Effector CD8-positive, alpha-beta T cell (primary cell): Measurements from ENCODE around the gene CHRNB4.
"Not testable (repeated sequence)": the region's sequence is repeated elsewhere in the genome, so short reads cannot be mapped to it uniquely, and the experiment has no call there.

Experiments
- DNase-seq: peaks from one replicate; lab custom pipeline; 2025; lab: John Stamatoyannopoulos, UW
- total RNA-seq, 4 experiments: gene quantifications; one replicate each; lab custom pipeline; 2026; lab: John Stamatoyannopoulos, UW

Gene CHRNB4, protein sequence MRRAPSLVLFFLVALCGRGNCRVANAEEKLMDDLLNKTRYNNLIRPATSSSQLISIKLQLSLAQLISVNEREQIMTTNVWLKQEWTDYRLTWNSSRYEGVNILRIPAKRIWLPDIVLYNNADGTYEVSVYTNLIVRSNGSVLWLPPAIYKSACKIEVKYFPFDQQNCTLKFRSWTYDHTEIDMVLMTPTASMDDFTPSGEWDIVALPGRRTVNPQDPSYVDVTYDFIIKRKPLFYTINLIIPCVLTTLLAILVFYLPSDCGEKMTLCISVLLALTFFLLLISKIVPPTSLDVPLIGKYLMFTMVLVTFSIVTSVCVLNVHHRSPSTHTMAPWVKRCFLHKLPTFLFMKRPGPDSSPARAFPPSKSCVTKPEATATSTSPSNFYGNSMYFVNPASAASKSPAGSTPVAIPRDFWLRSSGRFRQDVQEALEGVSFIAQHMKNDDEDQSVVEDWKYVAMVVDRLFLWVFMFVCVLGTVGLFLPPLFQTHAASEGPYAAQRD
- 0 to 0.19 (median 0) reads per million in 4 experiments for total RNA-seq

DNA sequence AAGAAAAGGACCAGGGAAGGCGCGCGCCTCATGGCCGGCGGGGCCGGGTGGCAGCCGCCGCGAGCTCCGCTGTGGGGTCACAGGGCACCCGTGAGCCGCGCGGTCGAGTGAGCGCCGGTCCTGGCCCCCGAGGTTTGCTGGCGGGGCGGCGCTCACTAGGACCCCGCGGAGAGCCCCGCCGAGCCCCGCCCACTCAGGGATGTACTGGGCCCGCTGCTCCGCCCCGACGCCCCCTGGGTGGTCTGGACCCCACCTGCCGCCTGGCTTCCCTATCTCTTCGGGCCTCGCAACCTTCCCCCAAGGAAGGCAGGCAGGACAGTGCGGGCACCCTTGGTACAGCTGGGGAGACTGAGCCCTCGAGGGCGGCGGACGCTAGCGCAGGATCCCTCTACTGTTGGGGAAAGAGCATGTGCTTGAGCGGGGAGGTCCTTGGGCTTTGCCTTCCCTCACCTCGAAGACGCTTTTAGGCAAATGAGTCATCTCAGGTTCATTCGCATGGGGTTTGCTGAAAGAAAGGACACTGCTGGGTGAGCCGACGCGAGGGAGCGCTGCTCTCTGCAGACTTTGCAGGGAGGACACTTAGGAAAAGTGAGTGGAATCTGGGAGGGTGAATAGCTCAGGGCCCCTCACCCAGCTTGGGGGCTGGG, at the start of gene CHRNB4:
Gene CHRNB4 (minus strand): TSS at position 109 of the 647 bp plus-strand sequence. CDS start 77 bp downstream, at position 32.
- no peak for DNase-seq

DNA sequence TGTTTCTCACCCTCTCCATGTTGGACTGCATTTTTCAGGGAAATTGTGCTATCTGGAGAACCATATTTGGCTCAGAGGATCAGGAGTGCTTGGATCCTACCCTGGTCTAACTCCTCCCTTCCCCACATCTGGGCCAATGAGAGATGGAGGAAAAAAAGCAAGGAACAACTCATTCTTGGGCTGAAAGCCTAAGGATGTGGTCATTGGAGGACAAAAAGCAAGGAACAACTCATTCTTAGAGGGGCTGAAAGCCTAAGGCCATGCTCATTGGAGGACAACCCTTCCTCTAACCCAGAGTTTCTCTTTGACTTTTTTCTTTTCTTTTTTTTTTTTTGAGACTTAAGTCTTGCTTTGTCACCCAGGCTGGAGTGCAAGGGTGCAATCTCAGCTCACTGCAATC, 48.6 kb upstream of the CHRNB4 start:
- DNase-seq: no peak

DNA sequence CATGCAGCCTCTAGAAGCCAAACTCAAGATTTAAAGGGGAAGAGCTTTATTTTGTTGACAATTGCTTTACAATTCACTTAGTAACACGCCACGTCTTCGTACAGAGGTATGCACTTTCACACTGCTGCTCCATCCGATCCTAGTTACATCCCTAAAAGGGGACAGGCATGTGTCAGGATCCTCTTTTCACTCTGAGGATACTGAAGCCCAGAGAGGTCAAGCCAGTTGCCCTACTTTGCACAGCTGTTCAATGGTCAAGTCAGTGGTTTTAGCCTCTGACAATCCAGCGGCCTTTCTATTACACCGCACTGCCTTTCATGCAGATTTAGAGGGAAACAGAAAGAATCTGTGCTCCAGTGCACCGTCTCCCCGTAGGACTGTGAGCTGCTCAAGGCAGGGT, 44.9 kb upstream of the CHRNB4 start:
- DNase-seq: no peak

DNA sequence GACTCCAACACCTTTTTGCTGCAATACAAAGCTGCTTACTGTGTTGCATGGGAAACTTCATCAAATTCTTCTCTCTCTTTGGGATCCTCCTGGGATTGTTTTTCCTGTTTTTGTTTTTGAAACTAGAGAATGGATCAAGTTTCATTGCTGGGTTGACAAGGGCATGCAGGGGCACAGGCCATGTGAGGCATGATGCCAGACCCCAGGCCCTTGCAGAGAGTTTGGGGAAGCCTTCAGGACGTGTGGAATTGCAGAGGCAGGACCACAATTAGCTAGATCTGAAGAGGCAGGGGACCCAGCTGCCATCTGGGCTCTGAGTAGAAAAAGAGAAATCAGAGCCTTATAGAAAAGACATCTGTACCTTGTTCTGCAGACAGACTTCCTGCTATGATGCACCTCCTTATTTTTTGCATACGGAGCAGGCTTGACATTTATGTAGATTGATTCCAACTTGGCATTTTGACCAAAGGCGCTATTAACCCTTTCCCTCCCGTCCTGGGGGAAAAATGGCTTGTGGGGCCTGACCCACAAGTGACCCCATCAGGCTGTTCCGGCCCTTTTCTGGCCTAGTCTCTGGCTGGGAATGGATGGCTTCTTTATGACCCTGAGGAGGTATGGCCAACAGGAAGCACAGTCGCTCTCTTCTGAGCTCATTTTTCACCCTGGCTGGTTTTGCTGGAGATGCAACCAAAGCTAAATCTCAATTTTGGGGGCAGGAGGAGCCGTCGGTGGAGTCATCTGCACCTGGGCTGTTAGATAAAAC, 44.3 kb upstream of the CHRNB4 start:
- no peak for DNase-seq

DNA sequence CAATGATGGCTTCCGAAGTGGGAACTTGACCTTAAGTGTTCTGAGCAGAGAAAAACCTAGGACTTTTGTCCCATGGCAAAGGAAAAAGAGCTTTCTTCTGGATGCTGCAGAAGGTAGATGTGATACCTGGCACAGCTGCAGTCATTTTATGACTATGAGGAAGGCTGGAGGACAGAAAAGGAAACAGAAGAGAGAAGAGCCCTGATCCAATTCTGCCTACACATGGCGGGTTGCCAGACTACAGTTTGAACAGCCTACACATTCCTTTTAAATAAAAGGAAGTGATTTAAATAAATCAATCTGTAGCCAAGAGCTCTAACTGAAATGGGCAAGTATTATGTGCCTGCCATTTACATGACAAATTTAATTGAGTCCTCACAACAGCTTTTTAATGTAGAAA, 43.6 kb upstream of the CHRNB4 start:
- no peak for DNase-seq

DNA sequence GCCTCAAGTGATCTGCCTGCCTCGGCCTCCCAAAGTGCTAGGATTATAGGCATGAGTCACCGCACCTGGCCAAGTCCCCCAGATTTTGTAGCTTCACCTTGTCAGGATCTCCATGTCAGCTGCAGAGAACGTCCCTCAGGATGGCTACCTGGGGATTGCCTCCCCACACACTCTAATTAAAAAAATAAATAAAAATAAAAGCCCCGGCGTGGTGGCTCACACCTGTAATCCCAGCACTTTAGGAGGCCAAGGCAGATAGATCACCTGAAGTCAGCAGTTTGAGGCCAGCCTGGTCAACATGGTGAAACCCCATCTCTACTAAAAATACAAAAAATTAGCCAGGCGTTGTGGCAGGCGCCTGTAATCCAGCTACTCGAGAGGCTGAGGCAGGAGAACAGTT, 42.6 kb upstream of the CHRNB4 start:
- not testable (repeated sequence) for DNase-seq

DNA sequence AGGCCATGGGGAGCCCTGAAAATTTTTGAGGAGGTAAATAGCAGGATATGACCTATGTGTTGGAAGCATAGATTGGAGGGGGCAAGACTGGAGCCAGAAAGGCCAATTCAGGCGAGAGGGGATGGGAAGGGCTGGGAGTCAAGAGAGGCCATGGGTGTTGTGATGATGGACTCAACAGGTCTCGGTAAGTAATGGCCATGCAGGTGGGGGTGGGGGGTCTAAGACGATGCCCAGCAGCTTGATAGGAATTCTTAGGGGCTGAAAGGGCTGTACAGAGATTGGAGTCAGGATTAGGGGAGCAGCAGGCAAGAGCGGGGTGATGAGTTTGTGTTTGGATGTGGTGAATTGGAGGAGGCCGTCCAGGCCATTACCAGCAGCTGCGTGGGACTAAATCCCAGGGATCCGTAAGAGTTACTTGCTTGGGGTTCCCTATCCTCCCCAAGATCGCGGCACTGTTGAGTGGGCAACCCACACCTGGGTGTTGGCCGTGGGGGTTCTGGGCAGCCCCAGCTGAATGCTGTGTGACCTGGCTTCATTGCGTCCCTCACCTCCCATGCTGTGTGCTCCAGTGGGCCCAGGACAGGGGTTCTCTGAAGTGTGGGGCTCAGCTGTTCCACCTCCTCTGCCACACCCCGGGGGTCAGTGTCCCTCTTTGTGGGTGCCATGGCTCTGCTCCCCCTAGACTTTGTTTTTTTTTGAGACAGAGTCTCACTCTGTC, 41.8 kb upstream of the CHRNB4 start:
- no peak for DNase-seq

DNA sequence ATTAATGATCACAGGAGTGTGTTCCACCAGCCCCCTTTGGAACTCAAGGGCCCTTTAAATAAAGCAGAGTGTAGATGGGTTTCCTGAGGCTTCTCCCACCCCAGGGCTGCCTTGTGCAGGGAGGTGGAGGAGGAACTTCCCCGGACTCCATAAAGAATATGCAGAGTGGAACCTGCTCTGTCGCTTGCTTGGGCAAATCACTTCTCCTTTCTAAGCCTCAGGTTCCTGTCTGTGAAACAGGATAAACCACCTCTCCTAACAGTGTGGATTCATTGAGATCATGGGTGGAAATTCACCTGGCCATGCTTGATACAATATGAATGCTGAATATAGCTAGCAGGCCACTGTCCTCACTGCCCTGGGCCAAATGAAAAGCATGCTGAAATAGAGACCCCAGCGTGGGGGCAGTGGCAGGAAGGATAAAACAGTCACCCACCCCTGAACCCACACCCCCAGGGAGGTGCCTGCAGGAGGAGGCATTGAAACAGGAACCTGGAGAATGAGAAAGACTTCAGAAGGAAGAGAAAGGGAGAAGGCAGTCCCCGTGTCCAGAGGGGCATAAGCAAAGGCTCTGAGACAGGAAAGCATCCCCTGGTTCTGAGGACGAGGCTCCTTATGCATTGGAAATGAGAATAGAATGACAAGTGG, 41.1 kb upstream of the CHRNB4 start:
- DNase-seq: no peak

DNA sequence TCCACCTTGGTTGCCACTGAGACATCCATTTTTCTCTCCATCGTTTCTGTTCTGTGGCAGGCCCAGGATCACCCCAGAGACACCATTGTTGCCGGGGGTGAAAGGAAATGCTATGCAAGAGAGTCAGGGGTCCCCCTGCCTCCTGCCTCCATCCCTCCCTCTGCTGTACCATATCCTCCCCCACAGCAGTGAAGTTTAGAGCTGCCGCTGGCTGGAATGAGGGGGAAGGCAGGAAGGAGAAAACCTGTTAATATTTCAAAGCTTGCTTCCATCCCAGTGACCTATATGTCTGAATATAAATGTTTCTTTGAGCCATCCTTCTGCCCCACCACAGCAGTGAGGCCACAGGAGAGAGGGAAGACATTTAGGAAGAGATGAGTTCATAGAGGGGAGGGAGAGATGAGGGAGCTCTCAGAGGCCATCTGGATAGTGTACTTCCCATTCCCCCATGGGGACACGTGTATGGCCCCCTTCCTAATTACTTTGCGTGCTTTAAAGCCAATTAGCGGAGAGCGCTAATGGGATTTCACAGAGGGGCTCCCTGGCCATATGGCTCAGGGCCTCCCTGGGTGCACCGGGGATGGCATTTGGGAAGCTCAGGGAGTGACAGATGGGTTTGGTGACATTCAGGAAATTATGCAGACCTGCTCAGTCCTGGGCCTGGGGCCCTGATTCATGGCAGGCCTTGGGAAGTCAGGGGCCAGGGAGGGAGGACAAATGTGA, 40.4 kb upstream of the CHRNB4 start:
- DNase-seq: no peak

DNA sequence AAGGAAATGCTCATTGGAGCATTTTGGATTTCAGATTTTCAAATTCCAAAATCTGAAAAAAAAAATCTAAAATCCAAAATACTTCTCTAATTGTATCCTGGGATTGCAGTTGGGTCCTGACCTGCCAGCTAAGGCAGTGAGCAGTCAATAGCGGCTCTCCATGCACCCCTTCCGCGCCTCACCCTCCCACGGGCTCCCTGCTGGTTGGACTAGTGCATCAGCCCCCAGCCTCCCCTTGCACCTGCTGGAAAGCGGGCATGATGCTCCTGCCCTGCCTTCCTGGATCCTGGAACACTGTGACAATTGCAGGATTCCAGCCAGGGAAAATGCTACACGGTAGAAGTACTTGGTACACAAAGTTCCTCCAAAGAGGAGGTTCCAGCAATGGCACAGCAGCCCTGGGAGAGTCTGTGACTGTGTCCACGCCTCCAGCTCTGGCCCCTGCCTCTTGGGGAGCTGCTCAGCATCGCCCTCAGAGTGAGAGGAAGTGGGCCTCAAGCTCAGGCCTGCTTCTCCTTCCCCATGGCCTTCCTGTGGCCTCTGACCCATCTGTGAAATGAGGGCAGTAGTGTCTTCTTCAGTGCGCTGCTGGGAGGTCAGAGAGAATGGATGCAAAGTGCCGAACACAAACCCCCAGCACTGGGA, 39.5 kb upstream of the CHRNB4 start:
- DNase-seq: no peak

DNA sequence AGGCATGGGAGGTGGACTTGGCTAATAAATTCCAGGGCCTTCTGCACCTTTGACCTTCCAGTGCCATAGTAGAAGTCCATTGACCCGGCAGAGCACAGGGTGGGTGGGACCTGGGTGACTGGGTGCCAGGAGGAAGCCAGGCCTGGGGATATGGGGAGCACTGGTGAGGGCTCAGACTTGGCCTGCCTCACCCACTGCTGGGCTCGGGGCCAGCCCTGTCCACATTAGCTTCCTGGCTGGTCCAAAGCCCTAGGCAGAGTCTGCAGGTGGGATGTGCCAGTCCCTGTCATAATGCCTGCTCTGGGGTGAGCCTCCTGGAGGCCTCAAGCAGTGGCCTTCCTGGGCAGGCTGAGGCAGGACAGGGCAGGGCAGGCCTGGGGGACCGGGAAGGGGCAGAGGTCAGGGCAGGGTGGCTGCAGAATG, 38.1 kb upstream of the CHRNB4 start:
- no peak for DNase-seq

DNA sequence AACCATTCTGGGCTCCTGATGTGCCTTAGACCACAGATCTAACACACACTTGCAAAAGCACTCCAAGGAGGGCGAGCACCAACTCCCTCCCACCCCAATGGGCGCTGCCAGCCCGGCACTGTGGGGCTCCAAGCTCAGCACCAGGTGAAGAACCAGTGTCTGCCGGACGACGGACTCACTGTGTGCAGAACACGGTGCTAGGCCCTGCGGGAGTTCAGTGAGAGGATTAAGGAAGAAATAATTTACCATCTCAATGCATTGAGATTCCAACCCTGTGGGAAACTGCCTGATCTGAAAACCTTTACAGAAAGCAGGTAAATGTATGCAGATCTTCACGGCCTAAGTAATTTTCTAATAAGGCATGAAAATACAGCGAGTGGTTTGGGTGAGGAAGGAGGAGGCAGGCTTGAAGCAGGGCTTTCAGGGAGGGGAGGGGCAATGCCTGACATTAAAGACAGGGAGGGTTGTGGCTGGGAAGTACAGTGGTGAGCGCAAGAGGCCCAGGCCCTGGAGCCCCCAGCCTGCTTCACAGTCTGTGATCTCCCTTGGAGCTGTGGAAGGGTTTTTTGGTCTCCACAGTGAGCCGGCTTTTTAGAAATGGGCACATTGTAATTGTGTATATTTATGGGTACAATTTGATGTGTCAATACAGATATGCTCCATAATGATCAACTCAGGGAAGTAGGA, 35.6 kb upstream of the CHRNB4 start:
- DNase-seq: no peak

DNA sequence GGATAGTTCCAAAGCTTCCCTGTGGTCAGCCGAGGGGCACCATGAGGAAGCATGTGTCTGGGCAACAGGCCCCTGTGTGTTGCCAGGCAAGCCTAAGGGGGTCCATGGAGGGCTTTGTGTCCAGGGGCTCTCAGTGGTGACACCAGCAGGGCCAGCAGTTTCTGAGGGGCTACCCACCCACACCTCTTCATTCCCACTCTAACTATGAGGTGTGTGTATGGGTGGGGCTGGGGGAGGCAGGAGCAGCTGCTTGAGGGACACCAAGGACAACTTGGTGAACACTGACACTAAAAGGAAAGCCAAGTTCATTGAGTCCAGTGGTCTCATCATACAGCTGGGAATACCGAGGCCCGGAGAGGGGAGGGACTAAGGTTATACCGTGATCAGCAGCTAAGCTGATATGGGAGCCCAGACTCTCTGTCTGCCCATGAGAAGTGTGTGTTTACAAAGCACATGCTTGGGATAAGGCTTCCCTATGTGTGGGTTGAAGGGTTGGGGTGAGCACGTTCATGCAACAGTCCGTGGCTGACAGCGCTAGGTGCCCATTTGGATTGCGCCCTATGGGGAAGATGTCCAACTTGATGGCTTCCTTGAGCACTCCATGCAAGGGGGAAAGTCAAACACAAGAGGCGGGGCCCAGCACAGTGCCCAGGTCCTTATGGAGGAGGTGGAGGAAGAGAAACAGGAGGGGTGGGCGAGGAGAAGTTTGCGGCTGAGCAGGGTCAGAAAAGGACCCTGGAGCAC, 34.8 kb upstream of the CHRNB4 start:
- DNase-seq: no peak

DNA sequence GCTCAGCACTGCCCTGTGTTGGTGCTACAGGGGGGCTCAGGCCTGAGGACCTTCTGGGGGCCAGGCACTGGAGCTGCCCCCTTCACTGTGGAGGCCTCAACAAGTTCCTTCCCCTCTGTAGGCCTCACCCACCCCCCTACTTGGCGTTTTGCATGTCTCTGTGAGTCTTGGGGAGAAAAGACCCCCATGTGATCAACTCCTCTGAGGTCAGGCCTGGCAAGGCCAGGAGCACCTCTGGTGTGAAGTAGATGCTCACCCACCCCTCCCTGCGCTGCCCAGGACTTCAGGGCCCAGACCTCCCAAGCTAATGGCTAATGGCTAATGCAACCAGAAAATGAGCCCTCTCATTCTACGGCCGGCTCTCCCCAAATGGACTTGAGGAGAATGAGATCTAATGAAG, 34.2 kb upstream of the CHRNB4 start:
- no peak for DNase-seq

DNA sequence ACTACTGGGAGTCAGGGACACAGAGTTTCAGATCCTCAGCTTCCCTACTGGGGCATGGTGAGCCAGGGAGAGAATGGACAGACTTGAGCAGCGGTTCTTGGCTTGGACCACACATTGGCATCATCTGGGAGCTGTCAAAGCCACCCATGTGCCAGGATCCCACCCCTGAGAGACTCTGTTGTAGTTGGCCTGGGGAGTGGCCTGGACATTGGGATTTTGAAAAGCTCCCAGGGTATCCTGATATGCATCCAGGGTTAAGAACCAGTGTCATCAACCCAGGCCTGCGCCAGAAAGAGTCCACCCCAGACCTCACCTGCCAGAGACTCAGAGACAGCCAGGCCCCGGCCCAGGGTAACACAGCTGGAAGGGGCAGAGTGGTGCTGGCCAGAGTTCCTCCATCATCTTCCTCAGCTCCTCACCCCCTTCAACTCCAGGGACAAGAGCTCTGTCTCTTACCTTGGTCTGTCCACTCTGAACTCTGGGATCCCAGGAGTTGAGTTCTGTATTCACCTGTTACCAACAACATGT, 33.0 kb upstream of the CHRNB4 start:
- DNase-seq: no peak

DNA sequence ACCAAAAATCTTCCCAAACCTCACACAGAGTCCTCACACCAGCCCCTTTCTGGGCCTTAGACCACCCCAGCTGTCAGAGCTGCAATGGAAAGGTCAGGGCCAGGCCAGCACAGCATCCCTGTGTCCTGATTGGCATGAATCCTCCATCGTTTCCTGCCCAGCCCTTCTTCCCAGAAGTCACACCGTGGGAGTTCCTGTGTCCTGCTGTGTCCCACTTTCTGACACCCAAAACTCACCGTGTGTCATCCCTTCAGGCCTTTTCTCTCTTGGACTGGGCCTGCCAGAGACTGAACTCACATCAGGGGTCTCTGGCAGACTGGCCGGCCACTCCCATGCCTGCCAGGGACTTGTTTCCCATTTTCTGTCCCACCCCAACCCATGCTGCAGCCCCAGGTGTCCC, 32.5 kb upstream of the CHRNB4 start:
- no peak for DNase-seq

DNA sequence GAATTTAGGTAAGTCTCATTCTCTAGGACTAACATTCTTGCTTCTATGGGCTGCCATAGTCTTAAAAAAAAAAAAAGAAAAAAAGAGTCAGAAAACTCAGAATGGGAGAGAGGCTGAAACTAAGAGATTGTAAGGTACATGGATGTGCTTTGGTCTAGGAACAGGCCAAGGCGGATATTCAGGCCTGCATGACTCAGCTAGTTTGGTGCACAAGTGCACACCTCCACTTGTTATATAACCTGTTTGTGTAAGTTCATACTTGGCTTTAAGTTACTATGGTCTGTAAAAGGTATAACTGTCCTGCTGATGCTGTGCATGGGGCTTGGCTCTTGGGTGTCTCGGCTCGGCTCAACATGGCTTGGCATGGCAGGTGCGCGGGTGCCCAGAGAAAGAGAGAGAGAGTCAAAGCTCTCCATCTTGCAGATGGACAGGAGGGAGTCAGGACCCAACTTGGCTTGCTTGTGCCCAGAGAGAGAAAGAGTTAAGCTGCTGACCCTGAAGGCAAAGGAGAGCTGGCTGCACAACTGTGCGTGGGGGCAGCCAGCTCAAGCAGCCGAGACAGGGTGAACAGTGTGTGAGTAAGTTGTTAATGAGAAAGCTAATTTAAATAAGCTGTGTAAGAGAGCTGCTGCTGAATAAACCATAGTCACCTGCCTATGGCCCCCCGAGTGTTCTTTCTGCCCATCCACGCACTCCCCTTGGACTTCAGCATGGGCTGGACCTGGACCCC, 31.4 kb upstream of the CHRNB4 start:
- DNase-seq: no peak
